DOHH2 (cell line): ENCODE data around the gene PHYKPL.

Experiments used
- CTCF ChIP-seq: fragments of 200-600 bp; sonication (generic); IDR thresholded peaks from one replicate; pipeline ENCODE4 v1.5.1; 2014; ENCODE audit warnings: antibody characterized with exemption, mild to moderate bottlenecking, low read depth, low read length; ENCODE audit not compliant: poor library complexity, severe bottlenecking
- EZH2phosphoT487 ChIP-seq: fragments of 200-600 bp; sonication (generic); IDR thresholded peaks from 2 replicates; pipeline ENCODE4 v1.6.1; 2017; ENCODE audit warnings: borderline replicate concordance, mild to moderate bottlenecking, antibody characterized with exemption, low read length, moderate library complexity, mixed read lengths

GRCh38 chr5:178218237-178218776 lies 14.3 kb downstream of the PHYKPL start:
- TF ChIP-seq CTCF = no peak
- TF ChIP-seq EZH2phosphoT487 = no peak
